ENCODE results near the gene EPS8.

DNA sequence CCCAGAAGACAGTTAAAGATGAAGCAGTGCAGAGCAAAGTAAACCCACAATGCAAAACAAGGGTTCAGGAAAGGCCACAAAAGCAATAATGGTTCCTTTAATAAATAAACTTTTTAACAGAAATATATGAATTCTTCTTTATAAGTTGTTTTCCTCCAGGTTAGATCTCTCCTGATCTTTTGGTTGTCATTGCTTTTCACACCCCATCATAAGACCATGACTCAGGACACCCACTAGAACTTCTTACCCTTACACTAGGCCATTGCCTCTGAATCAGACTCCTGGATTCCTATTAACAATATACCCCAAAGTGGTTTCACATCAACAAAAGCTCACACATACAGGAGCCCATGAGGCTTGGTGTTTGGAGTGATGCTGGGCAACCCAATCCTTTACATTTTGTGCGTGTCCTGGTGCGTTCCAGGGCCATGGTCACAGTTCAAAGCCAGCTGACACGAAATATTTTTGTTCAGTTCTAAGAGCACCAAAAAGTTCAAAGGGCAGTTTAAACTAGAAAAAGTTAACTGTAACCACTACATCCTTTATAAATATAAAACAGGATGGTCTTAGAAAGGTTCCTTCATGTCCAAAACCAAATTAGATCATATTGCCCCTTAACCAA lies 187.0 kb downstream of the EPS8 start:
- TF ChIP-seq, protein P1, sequence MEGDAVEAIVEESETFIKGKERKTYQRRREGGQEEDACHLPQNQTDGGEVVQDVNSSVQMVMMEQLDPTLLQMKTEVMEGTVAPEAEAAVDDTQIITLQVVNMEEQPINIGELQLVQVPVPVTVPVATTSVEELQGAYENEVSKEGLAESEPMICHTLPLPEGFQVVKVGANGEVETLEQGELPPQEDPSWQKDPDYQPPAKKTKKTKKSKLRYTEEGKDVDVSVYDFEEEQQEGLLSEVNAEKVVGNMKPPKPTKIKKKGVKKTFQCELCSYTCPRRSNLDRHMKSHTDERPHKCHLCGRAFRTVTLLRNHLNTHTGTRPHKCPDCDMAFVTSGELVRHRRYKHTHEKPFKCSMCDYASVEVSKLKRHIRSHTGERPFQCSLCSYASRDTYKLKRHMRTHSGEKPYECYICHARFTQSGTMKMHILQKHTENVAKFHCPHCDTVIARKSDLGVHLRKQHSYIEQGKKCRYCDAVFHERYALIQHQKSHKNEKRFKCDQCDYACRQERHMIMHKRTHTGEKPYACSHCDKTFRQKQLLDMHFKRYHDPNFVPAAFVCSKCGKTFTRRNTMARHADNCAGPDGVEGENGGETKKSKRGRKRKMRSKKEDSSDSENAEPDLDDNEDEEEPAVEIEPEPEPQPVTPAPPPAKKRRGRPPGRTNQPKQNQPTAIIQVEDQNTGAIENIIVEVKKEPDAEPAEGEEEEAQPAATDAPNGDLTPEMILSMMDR (conservative IDR thresholded peaks at IDR 0.05): no peak
- TF ChIP-seq ZFX (IDR thresholded peaks at IDR 0.05): no peak

Measured in C4-2B (cell line).